Hippocampal formation (tissue), 2 donors: ENCODE results near the gene TRANK1.
"Not testable (repeated sequence)": the region's sequence is repeated elsewhere in the genome, so short reads cannot be mapped to it uniquely, and the experiment has no call there.

Source experiments
- DNase-seq, 2 donors: peaks; one replicate each; lab custom pipeline; 2025; lab: John Stamatoyannopoulos, UW

The TRANK1 gene

GRCh38 chr3:36892457-36893136, 52.3 kb downstream of the TRANK1 start:
- no peak for DNase-seq

- DNase-seq: no peak
Measured at GRCh38 chr3:36891701-36892160, 53.1 kb downstream of the TRANK1 start.

GRCh38 chr3:36891097-36891496, 53.8 kb downstream of the TRANK1 start:
- DNase-seq: not testable (repeated sequence)

- no peak for DNase-seq
Measured at GRCh38 chr3:36890261-36890660, 54.6 kb downstream of the TRANK1 start.

GRCh38 chr3:36881735-36882134, 63.1 kb downstream of the TRANK1 start:
- no peak for DNase-seq

GRCh38 chr3:36879842-36880241, 65.0 kb downstream of the TRANK1 start:
- DNase-seq: not testable (repeated sequence)

- no peak for DNase-seq
Measured at GRCh38 chr3:36877930-36878685, 66.7 kb downstream of the TRANK1 start.

- peak in 1 of 2 donors; percentile 6 for DNase-seq
Measured at GRCh38 chr3:36876181-36876936, 68.5 kb downstream of the TRANK1 start.

GRCh38 chr3:36875397-36875796, 69.5 kb downstream of the TRANK1 start:
- no peak for DNase-seq

- no peak for DNase-seq
Measured at GRCh38 chr3:36874424-36874823, 70.4 kb downstream of the TRANK1 start.

- no peak for DNase-seq
Measured at GRCh38 chr3:36871379-36872126, 73.3 kb downstream of the TRANK1 start.

GRCh38 chr3:36868614-36869436, 76.0 kb downstream of the TRANK1 start:
- peak; percentile 34 to 41 for DNase-seq

GRCh38 chr3:36867810-36868209, 77.0 kb downstream of the TRANK1 start:
- no peak for DNase-seq

GRCh38 chr3:36866368-36866767, 78.5 kb downstream of the TRANK1 start:
- DNase-seq: no peak

GRCh38 chr3:36864180-36865053, 80.4 kb downstream of the TRANK1 start:
- DNase-seq: no peak

- DNase-seq: no peak
Measured at GRCh38 chr3:36862076-36862755, 82.6 kb downstream of the TRANK1 start.

GRCh38 chr3:36859494-36859893, 85.4 kb downstream of the TRANK1 start:
- DNase-seq: no peak

- DNase-seq: no peak
Measured at GRCh38 chr3:36852071-36852470, 92.8 kb downstream of the TRANK1 start.

- DNase-seq: no peak
Measured at GRCh38 chr3:36850743-36851142, 94.1 kb downstream of the TRANK1 start.
